Measurements from ENCODE around the gene STOML2.

GRCh38 chr9:35079426-35080341 is 23.2 kb downstream of the STOML2 start, which contains the start of gene FANCG:
- TF ChIP-seq CTCF (conservative IDR thresholded peaks at IDR 0.05; ENCODE audit: low read depth, low read length), result no peak
- no peak for TF ChIP-seq EZH2 (IDR thresholded peaks at IDR 0.05; ENCODE audit: low read length, unreplicated experiment)
- TF ChIP-seq EZH2phosphoT487 (IDR thresholded peaks at IDR 0.05; ENCODE audit: borderline replicate concordance, low read length), result no peak
